Measurements from ENCODE around the gene MCM6. TPM values are rescaled to one million over a fixed set of nuclear protein-coding genes. Genes with fewer than 3 reads are reported as not detected.

The MCM6 gene
- total RNA-seq = 10 to 100 TPM; 10.4 to 17.9 (median 13.1) TPM
- polyA plus RNA-seq = 10 to 100 TPM in 2 of 3 donors, 1 to 10 TPM in 1; 4.9 to 12.6 (median 10.2) TPM
- long read RNA-seq, donor 1, partial matches to known transcripts = 0 of 4 reads
- long read RNA-seq, donor 1, other reads (novel, unspliced or antisense) = 0 of 4 reads
- long read RNA-seq, donor 2, partial matches to known transcripts = 0 of 4 reads
- long read RNA-seq, donor 2, other reads (novel, unspliced or antisense) = 0 of 4 reads

DNA sequence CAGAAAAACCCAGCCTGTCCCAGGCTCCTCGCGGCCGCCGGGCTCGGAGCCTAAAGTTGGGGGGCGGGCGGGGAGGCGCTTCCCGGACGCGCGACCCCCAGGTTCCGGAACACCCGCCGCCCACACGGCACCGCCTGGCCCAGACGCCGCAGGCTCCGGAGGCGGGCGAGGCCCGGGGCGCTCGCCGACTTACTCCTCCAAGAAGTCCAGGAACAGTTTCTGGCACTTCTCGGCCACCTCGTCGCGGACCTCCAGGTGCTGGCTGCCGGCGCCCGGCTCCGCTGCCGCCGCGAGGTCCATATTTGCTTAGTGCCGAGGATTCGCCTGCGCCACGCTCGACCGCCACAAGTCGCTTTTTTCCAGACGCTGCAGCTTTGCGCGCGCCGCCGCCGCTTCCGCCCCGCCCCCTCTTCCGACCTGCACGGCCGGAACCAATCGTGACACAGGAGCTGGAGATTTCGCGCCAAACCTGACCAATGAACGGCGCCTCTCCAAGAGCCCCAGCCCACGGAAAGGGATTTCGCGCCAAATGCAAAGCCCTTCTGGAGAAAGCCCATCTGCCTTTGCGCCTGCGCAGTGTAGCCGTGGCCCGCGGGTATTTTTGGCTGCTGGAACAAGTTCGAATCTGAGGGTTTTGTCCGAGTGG, at the start of gene MCM6:
Gene MCM6, minus strand, starts transcription at position 378 of the 646 bp plus-strand sequence. Its CDS starts 78 bp downstream, at position 300.
- Histone ChIP-seq H3K9me3 (no peaks in the 10 kb centered on the region), H3K27me3 (replicated peaks in 1 of 7) (no peaks in the 10 kb centered on the region), H3K4me3 (peak within 1 kb of the TSS; percentile 69 to 99 (median 80)), H3K4me1 (peaks cover 7 to 35% (median 23%) of the 10 kb centered on the region in 6 donors), H3K27ac (peak within 1 kb of the TSS; percentile 76 to 92 (median 86)), H3K36me3 (peaks cover 0 to 16% (median 0%) of the 10 kb centered on the region in 6 donors)
- DNase-seq = peak; percentile 96
- intact Hi-C loops (cut with DNase I; ENCODE audit: low total_unique reads) = no loop called here
- TF ChIP-seq POLR2A (IDR thresholded peaks at IDR 0.05) (no peak), POLR2AphosphoS5 (IDR thresholded peaks at IDR 0.05) (peak; percentile 83 to 91 (median 88))
- TF ChIP-seq, protein P1, sequence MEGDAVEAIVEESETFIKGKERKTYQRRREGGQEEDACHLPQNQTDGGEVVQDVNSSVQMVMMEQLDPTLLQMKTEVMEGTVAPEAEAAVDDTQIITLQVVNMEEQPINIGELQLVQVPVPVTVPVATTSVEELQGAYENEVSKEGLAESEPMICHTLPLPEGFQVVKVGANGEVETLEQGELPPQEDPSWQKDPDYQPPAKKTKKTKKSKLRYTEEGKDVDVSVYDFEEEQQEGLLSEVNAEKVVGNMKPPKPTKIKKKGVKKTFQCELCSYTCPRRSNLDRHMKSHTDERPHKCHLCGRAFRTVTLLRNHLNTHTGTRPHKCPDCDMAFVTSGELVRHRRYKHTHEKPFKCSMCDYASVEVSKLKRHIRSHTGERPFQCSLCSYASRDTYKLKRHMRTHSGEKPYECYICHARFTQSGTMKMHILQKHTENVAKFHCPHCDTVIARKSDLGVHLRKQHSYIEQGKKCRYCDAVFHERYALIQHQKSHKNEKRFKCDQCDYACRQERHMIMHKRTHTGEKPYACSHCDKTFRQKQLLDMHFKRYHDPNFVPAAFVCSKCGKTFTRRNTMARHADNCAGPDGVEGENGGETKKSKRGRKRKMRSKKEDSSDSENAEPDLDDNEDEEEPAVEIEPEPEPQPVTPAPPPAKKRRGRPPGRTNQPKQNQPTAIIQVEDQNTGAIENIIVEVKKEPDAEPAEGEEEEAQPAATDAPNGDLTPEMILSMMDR (IDR thresholded peaks at IDR 0.05 in 8 of 11, conservative IDR thresholded peaks at IDR 0.05 in 3 of 11) = peak in 5 of 11 experiments; percentile 33 to 60 (median 48)
- 0 to 1% (median 0%) methylated on average over 42 to 71 of the region's 71 CpGs for WGBS, 5 donors

DNA sequence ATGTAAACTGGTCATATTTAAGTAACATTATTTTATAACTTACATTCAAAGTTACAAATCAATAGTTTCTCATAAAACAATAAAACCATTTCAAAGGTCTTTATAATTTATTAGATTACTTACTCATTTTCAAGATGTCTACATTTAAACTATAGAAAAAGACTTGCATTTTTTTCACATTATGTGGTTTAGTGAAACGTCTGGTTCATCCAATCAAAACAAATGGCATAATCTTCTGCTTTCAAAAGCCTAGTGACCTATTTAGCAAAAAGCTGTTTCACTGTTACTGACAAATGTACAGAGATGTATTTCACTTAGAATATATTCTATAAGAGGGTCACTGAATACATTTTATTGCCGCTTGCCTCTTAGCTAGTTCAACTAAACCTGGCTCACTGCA, 49.3 kb upstream of the MCM6 start:
- 68 to 88% (median 73%) methylated on average over 2 of the region's 2 CpGs for whole genome bisulfite sequencing, 5 donors
- Histone ChIP-seq H3K4me1 (no peaks in the 10 kb centered on the region), H3K27me3 (replicated peaks in 1 of 7) (no peaks in the 10 kb centered on the region), H3K27ac (no peak overlapping the region), H3K4me3 (no peak overlapping the region), H3K9me3 (no peaks in the 10 kb centered on the region), H3K36me3 (peaks cover 0 to 73% (median 21%) of the 10 kb centered on the region in 6 donors)
- intact Hi-C loops (cut with DNase I; ENCODE audit: low total_unique reads) = no loop called here
- TF ChIP-seq POLR2A (IDR thresholded peaks at IDR 0.05) = no peak
- TF ChIP-seq, protein P1 (IDR thresholded peaks at IDR 0.05 in 8 of 11, conservative IDR thresholded peaks at IDR 0.05 in 3 of 11) = no peak
- TF ChIP-seq POLR2AphosphoS5 (IDR thresholded peaks at IDR 0.05) = no peak
- no peak for DNase-seq

DNA sequence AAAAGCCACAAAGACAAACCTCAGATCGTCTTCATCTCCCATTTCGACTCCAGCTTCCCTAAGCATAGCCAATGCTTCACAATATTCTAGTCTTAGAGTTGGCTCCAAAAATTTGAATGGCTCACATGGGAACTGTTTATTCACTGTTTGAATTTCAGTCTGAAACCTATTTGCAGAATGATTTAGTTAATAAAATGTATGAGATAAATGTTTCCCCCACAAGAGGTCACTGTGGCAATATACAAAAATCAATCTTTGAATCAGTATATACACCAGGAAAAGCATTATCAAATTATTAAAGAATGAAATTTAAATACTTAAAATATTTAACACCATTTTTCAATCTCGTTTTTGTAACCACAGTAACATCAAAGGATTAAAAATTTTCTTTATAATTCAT, 40.0 kb upstream of the MCM6 start:
- DNase-seq = no peak
- peaks cover 0 to 62% (median 18%) of the 10 kb centered on the region in 6 donors for H3K36me3 ChIP-seq
- TF ChIP-seq POLR2AphosphoS5 (IDR thresholded peaks at IDR 0.05) = no peak
- TF ChIP-seq, protein P1 (IDR thresholded peaks at IDR 0.05 in 8 of 11, conservative IDR thresholded peaks at IDR 0.05 in 3 of 11) = peak in 10 of 11 experiments; percentile 25 to 63 (median 54)
- H3K27ac ChIP-seq = peak overlapping the region in 3 of 8 donors; percentile 13 to 41 (median 37)
- intact Hi-C loops (cut with DNase I; ENCODE audit: low total_unique reads) = loop anchor here (5.0 kb wide), 1 partner anchor 466 kb away; no protein-coding TSS in a partner anchor
- 52 to 62% (median 56%) methylated on average over 3 of the region's 3 CpGs for WGBS, 5 donors
- no peak overlapping the region for H3K4me3 ChIP-seq
- H3K27me3 ChIP-seq (replicated peaks in 1 of 7) = no peaks in the 10 kb centered on the region
- H3K9me3 ChIP-seq = no peaks in the 10 kb centered on the region
- H3K4me1 ChIP-seq = peaks cover 0 to 24% (median 2%) of the 10 kb centered on the region in 6 donors

DNA sequence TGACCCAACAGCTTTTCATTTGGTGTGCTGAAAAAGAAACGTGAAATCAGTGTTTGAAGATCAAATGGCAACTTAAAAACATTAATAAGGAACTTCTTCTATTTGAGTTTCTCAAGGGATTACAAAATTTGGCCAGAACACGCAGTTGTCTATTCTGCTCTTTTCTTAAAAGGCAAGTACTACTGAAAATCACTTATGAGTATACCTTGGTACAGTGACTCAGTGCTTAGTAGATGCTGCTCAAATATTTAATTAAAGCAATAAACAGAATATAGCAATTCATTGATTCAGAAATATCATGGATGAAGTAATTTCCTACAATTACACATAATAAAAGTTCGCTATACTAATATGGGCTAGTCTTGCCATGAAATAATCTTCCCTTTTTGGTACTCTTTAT, 38.2 kb upstream of the MCM6 start:
- Histone ChIP-seq H3K27me3 (replicated peaks in 1 of 7) (no peaks in the 10 kb centered on the region), H3K4me1 (peaks cover 0 to 24% (median 2%) of the 10 kb centered on the region in 6 donors), H3K4me3 (no peak overlapping the region), H3K27ac (peak overlapping the region in 3 of 8 donors; percentile 21 to 49 (median 29)), H3K36me3 (peaks cover 3 to 68% (median 18%) of the 10 kb centered on the region in 6 donors), H3K9me3 (no peaks in the 10 kb centered on the region)
- no peak for DNase-seq
- TF ChIP-seq, protein P1 (IDR thresholded peaks at IDR 0.05 in 8 of 11, conservative IDR thresholded peaks at IDR 0.05 in 3 of 11) = no peak
- TF ChIP-seq POLR2A (IDR thresholded peaks at IDR 0.05) = no peak
- no peak for TF ChIP-seq POLR2AphosphoS5 (IDR thresholded peaks at IDR 0.05)
- 49 to 72% (median 70%) methylated on average over 3 of the region's 3 CpGs for WGBS, 5 donors
- intact Hi-C loops (cut with DNase I; ENCODE audit: low total_unique reads) = no loop called here
